GM19452 (cell line): ENCODE measurements around the gene ZBED4.
A peak's percentile ranks its signal among the peaks of the same experiment; 100 is the strongest.
"Not testable (repeated sequence)": the region's sequence is repeated elsewhere in the genome, so short reads cannot be mapped to it uniquely, and the experiment has no call there.

Experiments used
- ATAC-seq: cut with Tn5 transposase; IDR thresholded peaks from one replicate; pipeline ENCODE4 v1.9.1; 2021; ENCODE audit not compliant: unreplicated experiment

The ZBED4 gene

GRCh38 chr22:49850959-49851802, 2.5 kb upstream of the ZBED4 start:
- no peak for ATAC-seq

DNA sequence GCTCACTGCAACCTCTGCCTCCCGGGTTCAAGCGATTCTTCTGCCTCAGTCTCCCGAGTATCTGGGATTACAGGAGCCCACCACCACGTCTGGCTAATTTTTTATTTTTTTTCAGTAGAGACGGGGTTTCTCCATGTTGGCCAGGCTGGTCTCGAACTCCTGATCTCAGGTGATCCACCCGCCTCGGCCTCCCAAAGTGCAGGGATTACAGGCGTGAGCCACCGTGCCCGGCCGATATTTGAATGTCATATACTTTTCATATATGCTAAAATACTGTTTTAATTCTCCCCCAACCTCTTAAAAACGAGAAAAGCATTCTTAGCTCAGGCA, 1.1 kb upstream of the ZBED4 start:
- ATAC-seq = not testable (repeated sequence)

GRCh38 chr22:49853981-49854831, 562 bp downstream of the ZBED4 start:
- peak; percentile 32 for ATAC-seq

DNA sequence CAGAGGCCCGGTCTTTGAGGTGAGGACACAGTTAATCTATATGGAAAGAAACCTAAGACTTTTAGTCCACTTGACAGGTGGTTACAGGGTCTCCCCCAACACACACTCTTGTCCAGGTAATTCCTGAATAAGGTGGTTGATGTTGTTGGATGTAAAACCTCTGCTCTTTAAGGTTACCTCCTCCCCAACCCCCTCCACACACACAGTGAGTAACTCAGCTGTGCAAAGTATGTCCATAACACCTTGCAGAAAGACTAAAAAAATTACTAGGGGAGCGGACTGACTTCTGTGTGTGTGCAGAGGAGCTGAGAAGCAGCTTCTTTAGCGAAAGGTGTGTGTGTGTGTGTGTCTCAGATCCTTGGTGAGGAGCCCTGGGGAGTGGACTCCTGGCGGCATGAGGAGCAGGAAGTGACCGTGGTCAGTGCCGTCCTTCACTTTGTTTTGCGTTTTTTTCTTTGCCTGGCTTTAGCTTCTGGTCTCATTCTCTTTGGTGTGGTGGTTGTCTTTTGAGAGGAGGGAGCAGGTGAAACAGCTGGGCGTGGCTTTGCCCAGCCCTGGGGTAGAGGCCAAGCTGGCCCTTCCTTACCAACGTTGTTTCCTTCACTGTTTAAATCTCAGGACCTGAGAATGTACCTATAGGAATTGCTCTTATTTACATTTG, 1.7 kb downstream of the ZBED4 start:
- no peak for ATAC-seq

DNA sequence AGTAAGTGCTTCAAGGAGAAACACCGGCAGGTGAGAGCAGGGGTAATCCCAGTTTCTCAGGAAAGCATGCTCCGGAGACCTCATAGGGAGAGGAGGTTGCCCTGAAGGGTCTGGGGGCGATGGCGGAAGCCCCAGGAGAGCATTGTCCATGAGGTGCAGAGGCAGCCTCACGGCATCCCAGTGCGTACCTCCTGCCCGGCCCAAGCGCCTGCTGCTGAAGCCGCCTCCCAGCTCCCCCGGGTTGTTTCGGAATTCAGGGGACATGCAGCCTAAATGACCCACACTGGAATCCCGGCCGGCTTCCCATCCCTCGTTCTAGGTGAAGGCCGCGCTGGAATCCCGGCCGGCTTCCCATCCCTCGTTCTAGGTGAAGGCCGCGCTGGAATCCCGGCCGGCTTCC, 2.7 kb downstream of the ZBED4 start:
- ATAC-seq = no peak

GRCh38 chr22:49856766-49857618, 3.3 kb downstream of the ZBED4 start:
- ATAC-seq = no peak

- no peak for ATAC-seq
Measured at GRCh38 chr22:49858827-49859226, 5.2 kb downstream of the ZBED4 start.

- ATAC-seq = no peak
Measured at GRCh38 chr22:49861642-49862495, 8.2 kb downstream of the ZBED4 start.

DNA sequence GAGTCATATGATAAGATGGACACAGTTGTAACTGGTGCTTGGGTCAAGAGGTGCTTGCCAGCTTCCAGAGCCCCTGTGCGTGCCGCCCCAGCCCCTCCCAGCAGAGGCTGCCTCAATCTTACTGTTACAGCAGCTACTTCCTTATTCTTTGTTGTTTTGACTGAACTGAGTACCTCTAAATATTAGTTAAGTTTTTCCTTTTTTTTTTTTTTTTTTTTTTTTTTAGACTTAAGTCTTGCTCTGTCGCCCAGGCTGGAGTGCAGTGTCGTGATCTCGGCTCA, 8.8 kb downstream of the ZBED4 start:
- ATAC-seq = no peak

GRCh38 chr22:49863931-49864330, 10.3 kb downstream of the ZBED4 start:
- ATAC-seq = no peak

GRCh38 chr22:49865156-49865555, 11.5 kb downstream of the ZBED4 start:
- ATAC-seq = no peak

DNA sequence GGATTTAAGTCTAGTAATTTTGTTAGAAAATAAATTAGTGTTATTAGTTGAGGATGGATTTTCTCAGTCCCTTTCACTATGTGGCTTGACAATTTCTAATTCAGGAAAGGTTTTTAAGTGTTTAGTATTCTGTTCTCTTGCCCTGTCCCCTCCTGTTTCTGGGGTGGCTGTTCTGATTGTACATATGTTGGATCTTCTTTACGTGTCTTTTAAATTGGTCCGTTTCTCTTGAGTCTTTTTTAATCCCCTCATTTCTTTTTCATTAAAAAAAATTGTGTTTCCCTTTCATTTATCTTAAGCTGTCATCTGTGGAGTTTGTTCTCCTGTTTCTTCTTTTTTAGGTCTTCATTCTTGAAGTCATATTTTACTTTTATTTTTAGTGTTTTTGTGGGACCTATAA, 12.5 kb downstream of the ZBED4 start:
- ATAC-seq = no peak

- no peak for ATAC-seq
Measured at GRCh38 chr22:49866646-49867045, 13.0 kb downstream of the ZBED4 start.

DNA sequence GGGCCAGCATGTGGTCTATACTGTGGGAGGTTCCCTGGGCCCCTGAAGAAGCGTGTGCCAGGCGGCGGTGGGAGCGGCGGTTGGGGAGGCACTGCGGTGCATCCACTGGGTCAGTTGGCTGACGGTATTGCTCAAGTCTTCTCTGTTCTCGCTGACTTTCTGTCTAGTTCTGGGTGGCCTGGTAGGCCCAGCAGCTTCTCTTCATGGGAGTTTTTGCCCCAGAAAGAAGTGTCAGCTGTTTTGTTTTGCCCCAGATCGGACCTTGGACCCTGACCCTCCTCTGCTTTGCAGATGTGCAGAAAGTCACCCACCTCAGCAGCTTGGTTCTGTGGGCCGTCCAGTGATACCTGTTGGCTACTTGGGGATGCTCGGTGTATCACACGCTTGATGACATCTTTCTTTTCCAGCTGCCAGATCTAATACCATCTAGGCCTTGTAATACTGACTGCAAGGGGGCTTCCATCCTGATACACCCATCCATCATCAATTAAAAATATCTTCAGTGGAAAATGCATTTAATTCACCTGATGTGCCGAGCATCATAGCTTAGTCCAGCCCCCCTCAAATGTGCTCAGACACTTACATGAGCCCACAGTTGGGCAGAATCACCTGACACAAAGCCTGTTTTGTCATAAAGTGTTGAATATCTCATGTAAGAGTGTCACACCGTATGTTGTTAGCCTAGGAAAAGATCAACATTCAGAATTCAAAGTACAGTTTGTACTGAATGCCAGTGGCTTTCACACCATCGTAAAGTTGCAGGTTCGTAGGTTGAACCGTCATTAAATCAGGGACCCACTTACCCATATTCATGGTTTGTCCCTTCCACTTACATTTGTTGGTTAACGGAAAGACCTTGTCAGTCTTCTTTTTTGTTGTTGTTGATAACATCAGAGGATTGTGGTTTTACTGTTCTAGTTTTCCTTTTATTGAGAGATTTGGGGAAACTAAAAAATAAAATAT, 13.9 kb downstream of the ZBED4 start:
- no peak for ATAC-seq

DNA sequence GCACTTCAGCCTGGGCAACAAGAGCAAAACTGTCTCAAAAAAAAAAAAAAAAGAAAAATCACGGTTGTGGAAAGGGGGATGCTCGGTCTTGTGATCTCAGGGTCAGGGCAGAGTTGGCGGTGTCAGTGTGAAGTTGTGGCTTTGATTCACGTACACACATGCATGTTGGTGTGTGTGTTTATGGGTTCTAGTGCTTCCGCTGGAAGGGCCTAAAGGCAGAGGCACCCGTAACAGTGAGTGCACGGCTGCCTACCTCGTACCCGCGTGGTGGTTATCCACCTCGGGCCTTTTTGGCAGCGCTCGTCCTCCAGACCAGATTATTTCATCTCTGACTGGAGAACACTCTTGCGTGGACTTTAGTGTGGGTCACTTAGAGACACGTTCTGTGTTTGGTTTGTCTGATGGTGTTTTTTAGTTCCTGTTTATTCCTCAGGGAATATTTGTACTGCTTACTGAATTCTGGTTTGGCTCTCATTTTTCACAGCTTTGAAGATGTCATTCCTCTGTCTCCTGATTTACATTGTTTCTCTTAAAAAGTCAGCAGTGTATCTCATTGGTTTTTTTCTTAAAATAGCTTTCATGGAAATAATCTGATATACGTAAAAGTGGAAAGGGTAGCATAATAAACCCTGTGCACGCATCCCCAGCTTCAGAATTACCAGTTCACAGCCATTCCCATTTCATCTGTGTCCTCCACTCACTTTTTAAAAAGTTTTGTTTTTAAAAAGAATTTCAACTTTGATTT, 15.6 kb downstream of the ZBED4 start:
- no peak for ATAC-seq

GRCh38 chr22:49869845-49870712, 16.4 kb downstream of the ZBED4 start:
- no peak for ATAC-seq

- no peak for ATAC-seq
Measured at GRCh38 chr22:49871482-49871881, 17.8 kb downstream of the ZBED4 start.
